ENCODE data around the gene SIGLEC6. TPM values are rescaled to one million over a fixed set of nuclear protein-coding genes. Genes with fewer than 3 reads are reported as not detected.

SIGLEC6 gene
- total RNA-seq (2022; extraction: Qiagen RNA extraction; ENCODE audit: low read depth): not detected in 5 replicates

GRCh38 chr19:51531349-51532315, at the start of gene SIGLEC6:
Gene SIGLEC6 (minus strand): TSS chr19:51531670. CDS start chr19:51531648, 22 bp downstream.

GRCh38 chr19:51570962-51571575, 39.6 kb upstream of the SIGLEC6 start, which contains the start of gene ZNF175:
Gene ZNF175 (plus strand): TSS chr19:51571283. CDS start chr19:51573330, 2,047 bp downstream.

GRCh38 chr19:51501594-51502263, 29.7 kb downstream of the SIGLEC6 start, which contains the start of gene SIGLEC12:
Gene SIGLEC12 (minus strand): TSS chr19:51501800. CDS start chr19:51501733, 67 bp downstream.

GRCh38 chr19:51478381-51479234, 52.9 kb downstream of the SIGLEC6 start, which contains the start of gene CEACAM18:
Gene CEACAM18 (plus strand): TSS chr19:51478539.

Other genes with a start within 250 kb of the SIGLEC6 start
- gene IGLON5, start 220.0 kb downstream of the SIGLEC6 start, total RNA-seq (2022; extraction: Qiagen RNA extraction; ENCODE audit: low read depth): 0.07 to 0.09 TPM in 2 of 5 replicates, not detected in the others
- gene VSIG10L, start 189.5 kb downstream of the SIGLEC6 start, total RNA-seq (2022; extraction: Qiagen RNA extraction; ENCODE audit: low read depth): 6.8 to 11.3 TPM (median 10.1 TPM) in 5 replicates
- 222 to 251 TPM (median 225 TPM) in 5 replicates for gene ETFB, start 165.3 kb downstream of the SIGLEC6 start, total RNA-seq (2022; extraction: Qiagen RNA extraction; ENCODE audit: low read depth)
- gene CLDND2, start 162.7 kb downstream of the SIGLEC6 start, total RNA-seq (2022; extraction: Qiagen RNA extraction; ENCODE audit: low read depth): 6.2 to 14.6 TPM (median 10.2 TPM) in 5 replicates
- not detected in 5 replicates for gene NKG7, start 159.0 kb downstream of the SIGLEC6 start, total RNA-seq (2022; extraction: Qiagen RNA extraction; ENCODE audit: low read depth)
- gene LIM2, start 143.7 kb downstream of the SIGLEC6 start, total RNA-seq (2022; extraction: Qiagen RNA extraction; ENCODE audit: low read depth): not detected in 5 replicates
- gene C19orf84, start 141.1 kb downstream of the SIGLEC6 start, total RNA-seq (2022; extraction: Qiagen RNA extraction; ENCODE audit: low read depth): not detected in 5 replicates
- gene SIGLEC10, start 114.0 kb downstream of the SIGLEC6 start, total RNA-seq (2022; extraction: Qiagen RNA extraction; ENCODE audit: low read depth): not detected in 5 replicates
- gene SIGLEC8, start 73.2 kb downstream of the SIGLEC6 start, total RNA-seq (2022; extraction: Qiagen RNA extraction; ENCODE audit: low read depth): not detected in 5 replicates
- gene CEACAM18, start 53.1 kb downstream of the SIGLEC6 start, total RNA-seq (2022; extraction: Qiagen RNA extraction; ENCODE audit: low read depth): not detected in 5 replicates
- not detected in 5 replicates for gene SIGLEC12, start 29.9 kb downstream of the SIGLEC6 start, total RNA-seq (2022; extraction: Qiagen RNA extraction; ENCODE audit: low read depth)
- gene ZNF175, start 39.6 kb upstream of the SIGLEC6 start, total RNA-seq (2022; extraction: Qiagen RNA extraction; ENCODE audit: low read depth): 3.1 to 5.1 TPM (median 3.6 TPM) in 5 replicates
- 0.08 TPM in 1 of 5 replicates, not detected in the others for gene SIGLEC5, start 98.7 kb upstream of the SIGLEC6 start, total RNA-seq (2022; extraction: Qiagen RNA extraction; ENCODE audit: low read depth)
- 0.06 to 0.09 TPM in 2 of 5 replicates, not detected in the others for gene SIGLEC14, start 115.2 kb upstream of the SIGLEC6 start, total RNA-seq (2022; extraction: Qiagen RNA extraction; ENCODE audit: low read depth)
- gene SPACA6, start 161.7 kb upstream of the SIGLEC6 start, total RNA-seq (2022; extraction: Qiagen RNA extraction; ENCODE audit: low read depth): 9.1 to 17.1 TPM (median 15.7 TPM) in 5 replicates
- gene HAS1, start 192.3 kb upstream of the SIGLEC6 start, total RNA-seq (2022; extraction: Qiagen RNA extraction; ENCODE audit: low read depth): not detected in 5 replicates
- 0.07 to 0.14 TPM (median 0.10 TPM) in 4 of 5 replicates, not detected in the other for gene FPR1, start 220.2 kb upstream of the SIGLEC6 start, total RNA-seq (2022; extraction: Qiagen RNA extraction; ENCODE audit: low read depth)
- not detected in 5 replicates for gene FPR2, start 229.5 kb upstream of the SIGLEC6 start, total RNA-seq (2022; extraction: Qiagen RNA extraction; ENCODE audit: low read depth)